NCI-H82 (cell line): ENCODE data around the gene AHNAK2.

Experiments used
- DNase-seq: peaks from one replicate; lab custom pipeline; 2025; lab: John Stamatoyannopoulos, UW

The AHNAK2 gene

DNA sequence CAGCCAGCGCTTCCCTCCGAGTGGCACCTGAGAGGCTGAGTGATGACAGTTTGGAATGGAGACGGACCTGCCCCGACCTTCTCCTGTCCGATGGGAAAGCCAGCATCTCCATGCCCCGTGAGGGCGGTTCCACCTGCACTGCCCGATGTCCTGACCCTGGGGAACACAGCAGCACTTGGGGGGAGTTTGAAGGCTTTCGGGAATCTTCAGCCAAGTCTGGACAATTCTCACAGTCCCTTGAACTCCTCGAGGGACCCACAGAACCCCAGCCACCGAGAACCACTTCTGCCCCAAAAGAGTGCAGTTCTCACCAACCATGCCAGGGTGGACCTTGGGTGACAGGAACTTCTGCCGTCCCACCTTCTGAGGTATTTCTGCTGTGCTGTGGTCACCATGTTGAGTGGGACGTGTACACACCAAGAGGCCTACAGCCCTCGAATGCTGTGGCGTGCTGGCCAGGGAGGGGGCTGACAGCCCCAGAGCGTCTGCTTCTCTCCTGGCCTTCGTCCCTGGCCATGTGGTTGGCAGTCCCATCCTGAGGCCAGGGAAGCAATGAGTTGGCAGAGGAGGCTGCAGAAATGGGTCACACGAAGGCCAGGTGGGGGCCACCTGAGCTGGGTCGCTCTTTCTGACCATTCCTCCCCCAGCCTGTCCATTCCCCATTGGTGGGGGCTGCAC lies 8.5 kb upstream of the AHNAK2 start:
- no peak for DNase-seq

DNA sequence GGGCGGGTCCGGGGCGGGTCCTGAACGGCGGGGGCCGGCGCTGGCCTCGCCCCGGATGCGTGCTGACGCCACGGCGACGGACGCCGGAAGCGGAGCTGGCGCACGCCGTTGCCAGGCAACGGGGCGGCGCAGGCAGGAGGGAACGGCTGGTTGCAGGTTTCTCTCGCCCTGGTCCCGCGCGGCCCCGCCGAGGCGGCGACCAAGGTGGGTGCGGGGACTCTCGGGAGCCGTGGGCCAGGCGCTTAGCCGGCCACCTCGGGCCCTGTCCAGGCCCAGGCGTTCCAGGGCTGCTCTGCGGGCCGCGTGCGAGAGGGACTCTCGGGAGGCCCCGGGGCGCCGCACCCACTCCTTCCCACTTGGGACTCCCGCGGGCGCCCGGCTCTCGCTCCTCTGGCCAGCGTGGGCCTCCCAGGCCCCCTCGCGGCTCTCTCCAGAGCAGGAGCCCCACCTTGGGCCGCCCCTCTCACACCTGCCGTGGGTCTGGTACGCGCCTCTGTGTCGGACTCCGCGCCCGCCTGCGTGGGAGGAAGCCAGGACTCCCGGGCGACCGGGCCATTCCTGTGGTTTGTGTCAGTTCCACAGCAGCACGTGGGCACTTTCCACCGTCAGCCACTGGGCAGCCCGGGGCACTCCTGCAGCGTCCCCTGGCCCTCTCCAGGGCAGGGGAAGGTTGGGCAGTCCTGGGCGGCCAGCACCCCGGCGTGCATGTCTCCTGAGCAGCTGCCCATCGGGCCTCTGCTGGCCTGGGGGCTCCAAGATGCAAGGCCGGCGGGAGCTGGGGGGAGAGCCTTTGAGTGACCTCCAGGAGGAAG lies 7.7 kb upstream of the AHNAK2 start, which contains the start of gene CLBA1:
CLBA1 (plus strand) TSS at position 114 of the 812 bp plus-strand sequence; CDS start at position 758, 644 bp downstream.
- DNase-seq: peak; percentile 89

DNA sequence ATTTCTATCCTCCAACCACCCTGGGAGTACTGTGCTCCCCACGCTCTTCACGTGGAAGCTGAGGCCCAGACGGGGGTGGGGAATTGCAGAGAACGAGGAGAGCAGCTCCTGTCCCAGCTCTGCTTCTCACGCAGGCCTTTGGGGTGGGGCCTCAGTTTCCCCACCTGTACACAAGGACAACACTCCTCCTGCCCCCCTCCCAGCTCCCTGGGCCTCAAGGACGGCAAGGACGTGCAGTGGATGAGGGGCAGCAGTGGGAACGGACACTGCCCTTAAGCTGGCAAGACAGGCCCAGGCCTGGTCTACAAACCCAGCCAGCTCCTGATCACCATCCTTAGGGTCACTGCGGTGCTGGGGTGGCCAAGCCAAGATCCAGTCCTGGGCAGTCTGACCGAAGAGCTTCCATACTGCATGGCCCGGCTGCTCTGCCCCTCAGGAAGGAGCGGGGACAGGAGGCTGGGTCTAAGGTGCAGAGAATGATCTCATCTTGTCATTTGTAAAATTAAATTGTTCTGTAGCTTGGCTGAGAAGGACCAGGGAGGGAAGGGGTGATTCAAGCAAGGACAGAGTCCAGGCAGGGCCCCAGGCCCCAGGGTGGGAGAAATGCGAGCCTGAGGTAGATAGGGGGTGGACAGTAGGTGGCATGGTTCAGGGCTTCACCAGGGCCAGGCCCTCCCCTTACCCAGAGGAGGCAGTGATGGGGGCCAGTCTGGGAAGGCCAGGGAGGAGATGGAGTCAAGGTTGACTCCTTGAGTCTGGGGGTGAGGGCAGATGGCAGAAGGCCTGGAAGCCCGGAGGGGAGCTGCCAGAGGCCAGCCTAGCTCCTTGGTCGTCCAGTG lies 6.1 kb upstream of the AHNAK2 start:
- no peak for DNase-seq

DNA sequence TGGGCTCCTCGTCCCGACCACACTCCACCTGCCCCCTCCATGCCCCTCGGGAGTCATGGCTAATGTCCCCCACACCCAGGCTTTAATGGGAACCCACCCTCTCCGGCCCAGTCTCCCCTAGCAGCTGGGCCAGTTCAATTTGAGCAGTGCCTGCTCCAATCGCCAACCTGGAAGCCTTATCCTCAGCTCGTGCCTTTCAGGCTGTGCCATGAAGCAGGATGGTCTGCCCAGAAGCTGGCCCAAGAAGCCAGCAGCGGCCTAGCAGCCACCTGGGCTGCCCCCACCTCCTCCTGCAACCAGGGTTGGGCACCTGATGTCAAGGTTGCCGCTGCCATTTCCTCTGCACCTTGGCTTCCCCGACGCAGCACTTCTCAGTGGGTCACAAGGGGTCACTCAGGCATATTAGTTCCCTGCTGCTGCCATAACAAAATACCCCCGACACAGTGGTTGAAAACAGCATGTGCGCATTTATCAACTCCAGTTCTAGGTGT lies 5.1 kb upstream of the AHNAK2 start:
- DNase-seq: no peak

DNA sequence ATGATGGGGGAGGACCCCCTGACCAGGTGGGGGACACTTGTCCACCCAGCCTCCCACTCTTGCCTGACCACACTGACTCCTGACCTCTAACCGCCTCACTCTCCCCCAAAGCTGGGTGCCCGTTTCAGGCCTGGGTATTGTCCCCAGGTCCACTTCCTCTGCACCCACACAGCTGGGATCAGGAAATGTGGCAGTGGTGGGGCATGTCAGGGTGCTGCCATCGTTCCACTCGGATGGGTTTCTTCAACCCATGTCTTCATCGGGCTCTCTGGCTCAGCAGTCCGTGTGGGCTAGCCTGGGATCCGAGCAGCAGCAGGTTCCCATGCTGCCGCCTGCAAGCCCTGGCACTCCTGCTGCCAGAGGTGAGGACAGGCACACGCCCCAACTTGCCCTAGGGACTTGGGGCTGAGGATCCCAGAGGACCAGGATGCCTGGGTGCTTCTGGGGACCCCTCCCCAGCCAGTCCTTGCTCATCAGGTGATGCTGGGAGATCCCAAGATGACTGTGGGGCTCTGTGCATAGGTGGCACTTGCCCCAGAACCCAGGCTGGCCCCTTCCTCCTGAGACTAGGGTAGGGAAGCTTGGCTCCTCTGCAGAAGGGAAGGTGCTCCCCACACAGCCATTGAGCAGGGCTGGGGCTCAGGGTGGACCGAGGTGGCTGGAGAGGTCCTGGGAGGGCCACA lies 4.5 kb upstream of the AHNAK2 start:
- no peak for DNase-seq

DNA sequence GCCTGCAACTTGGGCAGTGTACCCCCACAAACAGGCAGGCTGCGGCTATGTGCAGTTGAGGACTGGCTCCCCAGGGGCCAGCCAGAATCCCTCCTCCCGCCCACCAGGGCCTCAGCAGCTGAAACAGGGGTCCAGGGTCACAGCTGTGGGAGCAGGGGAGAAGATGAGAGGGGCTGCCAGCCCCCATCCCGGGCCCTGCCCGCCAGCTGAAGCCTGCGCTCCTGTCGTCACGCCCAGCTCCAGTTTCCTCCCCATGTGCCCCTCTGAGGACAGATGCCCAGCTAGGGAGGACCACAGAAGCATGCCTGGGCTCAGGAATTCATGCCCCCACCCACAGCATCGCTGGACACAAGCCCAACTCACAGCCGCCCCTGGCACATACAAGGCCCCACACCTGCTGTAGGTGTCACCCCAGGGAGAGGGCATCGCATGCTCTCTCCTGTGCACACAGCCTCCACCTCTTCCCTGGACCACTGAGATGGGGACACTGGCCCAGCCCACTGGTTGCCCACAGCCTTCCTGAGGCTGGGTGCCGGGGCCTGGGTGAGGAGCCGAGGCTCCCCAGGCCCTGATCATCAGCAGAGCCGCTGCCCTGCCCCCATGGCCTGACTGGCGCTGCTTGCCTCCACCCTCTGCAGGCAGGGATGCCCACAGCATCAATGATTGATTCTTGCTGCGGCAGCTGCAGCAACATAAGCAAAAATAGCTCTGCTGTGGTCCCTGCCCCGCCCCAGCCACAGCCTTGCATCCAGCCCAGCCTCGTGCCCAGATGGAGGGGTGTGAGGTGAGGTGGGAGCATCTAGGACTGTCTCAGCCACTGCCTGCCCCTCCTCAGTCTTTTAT lies 3.7 kb upstream of the AHNAK2 start:
- no peak for DNase-seq

DNA sequence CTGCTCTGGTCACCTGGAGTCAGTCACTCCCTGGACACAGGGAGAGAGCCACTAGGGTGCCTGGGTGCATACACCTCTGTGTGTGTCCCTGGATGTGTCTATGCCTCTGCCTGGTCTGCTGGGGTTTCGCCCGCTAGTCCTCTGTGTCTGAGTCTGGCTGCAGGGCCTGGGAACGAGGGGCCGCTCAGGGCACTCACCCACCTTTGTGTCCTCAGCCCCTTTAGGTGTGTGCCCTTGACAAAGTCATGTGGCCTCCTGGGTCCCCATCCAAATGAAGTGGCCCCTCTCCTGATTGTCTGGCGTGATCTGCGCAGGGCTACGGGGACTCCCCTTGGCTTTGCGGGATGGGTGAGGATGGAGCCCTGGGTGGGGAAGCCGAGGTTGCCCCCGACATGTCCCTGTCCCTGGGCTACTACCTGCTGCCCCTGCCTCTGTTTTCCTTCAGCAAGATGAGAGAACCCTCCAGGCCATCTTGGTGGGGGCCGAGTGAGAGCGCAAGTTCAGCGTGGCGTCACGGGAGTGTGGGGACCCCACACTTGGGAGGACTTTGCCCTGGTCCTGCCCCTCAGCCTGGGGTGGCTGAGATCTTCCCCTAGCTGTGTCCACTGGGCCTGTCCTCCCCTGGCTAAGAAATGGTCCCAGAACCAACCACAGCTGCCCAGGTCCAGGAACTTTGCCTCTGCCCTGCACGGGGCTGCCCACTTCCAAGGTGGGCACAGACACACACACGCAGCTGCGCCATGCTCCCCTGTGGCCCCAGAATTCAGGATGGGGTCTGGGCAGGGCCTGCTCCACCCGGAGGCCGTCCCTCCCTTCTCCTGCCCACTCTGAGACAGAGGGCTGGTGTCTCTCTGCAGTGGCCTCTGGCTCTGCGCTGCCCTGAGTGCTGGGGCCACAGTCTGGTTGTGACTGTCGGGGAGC lies 2.7 kb upstream of the AHNAK2 start:
- DNase-seq: no peak

DNA sequence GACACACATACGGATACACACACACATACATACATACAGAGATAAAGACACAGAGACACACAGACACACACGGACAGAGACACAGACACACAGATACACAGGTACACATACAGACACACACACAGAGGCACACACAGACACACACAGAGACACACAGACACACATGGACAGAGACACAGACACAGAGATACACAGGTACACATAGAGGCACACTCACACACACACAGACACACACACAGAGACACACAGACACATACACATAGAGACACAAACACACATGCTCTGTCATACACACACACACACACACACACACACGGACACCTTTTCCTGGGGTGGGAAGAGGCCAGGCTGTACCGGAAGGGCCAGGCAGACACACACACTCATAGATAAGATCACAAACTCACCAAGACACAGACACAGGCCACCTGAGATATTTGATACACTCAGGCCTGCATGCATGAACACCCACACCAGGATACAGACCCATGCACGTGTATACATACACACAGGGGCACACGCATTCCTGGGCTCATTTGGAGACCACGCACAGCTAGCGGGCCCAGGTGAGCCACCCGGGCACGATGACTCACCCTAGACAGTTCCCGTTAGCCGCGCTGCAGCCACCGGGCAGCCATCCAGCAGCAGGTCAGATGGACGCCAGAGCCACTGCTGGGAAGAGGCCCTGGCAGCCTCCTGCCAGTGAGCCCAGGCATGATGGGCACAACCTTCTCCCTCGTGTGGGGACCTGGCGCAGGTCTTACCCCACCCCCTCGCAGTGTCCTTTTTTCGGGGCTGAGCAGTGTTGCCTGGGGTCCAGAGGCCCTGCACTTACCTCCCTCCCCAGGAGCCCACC lies 1.8 kb upstream of the AHNAK2 start:
- DNase-seq: no peak

DNA sequence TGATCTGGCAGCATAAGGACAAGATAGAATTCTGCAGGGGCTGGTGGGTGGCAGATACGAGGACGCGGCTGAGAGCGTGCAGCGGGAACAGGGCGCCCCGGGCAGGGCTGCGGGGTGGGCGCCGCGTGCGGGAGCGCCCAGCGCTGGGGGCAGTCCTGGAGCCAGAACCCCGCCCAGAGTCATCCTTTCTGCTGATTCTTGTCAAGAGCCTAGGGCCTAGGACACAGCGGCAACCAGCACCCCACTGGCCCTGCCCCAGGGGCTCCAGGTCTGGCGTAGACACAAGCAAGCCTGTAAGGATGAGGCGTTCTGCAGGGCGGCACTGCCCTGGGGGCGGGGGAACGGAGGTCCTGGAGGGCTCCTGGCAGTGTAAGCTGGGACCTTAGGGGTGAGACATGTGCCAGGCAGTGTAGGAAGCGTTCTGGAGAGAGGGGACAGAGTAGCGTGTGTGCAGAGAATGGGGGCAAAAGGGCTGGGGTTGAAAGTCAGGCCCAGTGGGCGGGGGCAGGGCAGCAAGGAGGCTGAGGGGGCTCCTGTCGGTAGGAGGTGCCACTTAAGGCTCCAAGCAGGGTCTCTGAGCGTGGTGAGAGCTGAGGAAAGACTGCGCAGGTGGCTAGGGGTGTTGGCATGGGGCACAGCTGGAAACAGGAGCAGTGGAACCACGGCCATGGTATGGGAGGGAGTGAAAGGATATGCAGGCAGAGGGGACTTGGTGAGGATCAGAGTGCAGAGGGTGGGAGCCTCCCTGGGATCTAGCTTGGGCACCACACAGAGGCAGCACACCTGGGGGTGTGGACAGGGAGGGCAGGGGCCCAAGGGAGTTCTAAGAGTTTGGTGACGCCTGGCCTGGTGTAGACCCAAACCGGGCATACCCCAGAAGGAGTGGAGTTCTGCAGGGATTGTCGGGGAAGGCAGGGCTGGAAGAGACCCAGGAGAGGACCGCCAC lies 845 bp upstream of the AHNAK2 start:
- DNase-seq: no peak

DNA sequence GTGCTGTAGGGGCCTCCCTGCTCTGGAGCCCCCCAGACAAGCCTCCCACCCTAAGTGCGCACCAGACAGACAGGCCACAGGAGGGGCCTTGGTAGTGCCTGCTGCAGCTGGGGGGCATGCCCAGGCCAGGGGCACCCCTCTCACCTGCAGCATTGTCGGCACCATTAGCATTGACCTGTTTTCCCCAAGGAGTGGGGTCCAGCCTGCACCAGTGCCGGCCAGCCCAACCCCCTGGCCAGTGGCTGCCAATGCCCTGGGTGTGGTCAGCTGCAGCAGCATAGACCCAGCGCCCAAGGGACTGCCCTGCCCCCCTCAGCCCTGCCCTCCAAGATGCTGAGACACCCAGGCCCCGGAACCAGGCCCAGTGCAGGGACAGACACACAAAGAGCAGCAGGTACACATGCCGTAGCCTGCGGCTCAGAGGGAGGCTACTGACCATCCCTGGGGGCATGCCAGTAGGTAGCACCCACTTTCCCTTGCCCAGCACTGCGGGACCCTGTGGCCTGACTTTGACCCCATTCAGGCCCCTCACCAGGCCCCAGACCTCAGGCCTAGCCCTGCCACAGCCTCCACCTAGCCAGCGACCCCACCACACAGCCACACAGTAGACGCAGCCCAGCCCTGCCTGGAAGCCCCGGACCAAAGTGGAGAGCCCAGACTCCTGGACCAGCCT lies 1.0 kb downstream of the AHNAK2 start:
- DNase-seq: no peak

DNA sequence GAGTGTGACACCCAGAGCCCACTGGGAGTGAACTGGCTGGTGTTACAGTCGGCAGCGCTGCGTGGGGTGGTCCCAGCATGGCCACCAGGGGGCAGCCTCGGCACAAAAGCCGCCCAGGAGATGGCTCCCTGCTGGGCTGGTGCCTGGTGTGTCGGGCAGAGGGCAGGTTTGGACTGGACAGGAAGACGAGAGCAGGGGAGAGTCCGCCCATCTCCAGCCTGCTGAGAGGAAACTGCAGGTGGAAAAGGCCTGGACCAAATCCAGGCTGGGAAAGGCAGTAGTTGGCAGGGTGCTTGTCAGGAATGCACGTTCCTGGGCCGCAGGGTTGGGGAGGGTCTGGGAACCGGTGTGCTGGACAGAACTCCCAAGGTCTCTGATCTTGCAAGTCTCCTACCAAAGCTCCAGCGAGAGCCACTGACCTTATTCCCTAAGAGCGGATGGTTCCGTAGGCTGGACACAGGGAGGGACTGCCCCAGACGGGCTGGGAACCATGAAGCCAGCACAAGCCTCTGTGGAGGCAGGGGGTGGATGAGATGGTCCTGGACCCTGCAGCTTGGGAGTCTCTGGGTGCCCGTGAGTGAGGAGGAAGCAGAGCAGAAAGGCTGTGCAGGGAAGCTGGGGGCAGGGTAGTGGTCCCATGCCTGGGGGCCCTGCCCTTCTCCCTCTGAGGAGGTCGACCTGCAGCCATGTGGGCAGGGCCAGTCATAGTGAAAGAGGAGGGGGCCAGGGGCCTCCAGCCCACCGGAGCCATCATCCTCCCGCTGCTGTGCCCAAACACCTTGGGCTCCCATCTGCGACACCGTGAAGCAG lies 1.8 kb downstream of the AHNAK2 start:
- DNase-seq: peak; percentile 80

DNA sequence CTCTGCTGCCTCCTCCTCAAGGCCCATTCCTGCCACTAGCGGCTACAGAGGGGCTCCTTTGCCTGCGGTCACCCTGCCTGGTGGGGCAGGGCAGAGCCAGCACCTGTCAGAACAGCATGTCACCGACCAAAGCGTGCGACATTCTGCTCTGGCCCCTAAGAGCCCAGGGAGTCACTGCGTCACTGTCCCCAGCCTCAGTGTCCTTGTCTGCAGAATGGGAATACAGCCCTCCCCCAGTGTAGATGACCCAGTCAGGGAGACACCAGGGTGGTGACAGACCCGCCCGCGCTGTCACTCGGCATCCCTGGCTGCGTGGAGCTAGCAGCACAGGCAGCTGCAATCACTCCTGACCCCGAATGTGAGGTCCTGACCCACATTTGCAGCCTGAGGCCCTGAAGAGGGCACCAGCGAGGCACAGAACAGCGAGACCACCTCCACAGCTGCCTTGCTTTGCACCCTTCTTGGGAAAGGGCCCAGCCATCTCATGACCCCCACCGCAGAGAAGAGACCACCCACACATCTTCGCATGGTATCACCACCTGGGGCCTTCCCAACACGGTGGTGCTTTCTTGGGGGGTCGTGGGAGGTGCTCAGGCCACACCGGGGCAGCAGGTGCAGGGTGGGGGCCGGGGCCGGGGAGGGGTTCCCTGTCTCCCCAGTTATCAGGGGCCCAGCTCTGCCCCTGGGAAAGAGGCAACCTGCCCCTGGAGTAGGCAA lies 2.5 kb downstream of the AHNAK2 start:
- DNase-seq: peak; percentile 29

DNA sequence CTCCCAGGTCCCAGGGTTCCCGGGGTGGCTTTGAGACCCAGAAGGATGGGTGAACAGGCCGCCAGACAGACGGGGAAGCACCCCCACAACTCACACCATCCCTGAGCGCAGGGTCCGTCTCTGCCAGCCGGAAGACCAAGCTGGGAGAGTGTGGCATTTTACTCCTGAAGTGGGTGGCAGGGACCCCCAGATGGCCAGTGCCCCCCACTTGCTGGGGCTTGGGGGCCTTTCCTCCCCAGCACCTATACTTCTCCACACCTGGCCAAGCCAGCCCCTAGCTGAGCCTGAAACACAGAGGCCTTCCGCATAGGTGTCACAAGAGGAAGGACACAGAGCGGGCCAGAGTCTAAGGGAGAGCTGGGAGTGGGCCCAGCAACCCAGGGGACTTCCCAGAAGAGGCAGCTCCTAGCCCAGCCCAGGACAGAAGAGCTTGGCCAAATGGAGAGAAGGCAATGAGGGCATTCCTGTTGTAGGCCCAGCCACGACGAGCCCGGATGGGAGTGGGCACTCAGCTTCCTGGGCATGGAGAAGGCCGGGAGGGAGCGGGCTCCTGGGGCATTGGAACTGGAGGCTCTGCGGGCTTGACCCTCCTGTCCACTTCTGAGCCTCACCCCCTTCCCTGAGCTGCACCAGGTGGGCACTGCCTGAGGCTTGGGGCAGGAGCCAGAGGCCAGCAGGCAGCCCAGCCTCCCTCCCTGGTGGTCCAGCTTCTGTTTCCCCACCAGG lies 3.3 kb downstream of the AHNAK2 start:
- no peak for DNase-seq

DNA sequence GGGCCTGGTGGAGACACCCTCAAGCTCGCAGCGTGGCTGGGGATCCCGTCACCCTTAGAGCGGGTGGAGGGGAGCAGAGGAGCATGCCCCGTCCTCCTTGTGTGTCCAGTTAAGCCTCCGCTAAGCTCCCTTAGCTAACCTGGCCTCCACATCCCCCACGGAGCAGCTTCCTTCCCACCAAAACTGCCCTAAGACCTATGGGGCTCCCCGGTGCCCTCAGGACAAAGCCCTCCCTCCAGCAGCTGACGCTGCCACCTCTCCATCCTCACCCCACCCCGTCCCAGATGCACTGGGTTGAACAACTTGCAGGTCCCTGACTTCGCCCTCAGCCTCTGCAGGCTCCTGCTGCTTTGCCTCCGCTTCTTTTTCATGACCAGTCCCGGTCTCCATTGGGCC lies 4.0 kb downstream of the AHNAK2 start:
- no peak for DNase-seq
